ENCODE measurements around the gene RADIL.
"Not testable (repeated sequence)": the region's sequence is repeated elsewhere in the genome, so short reads cannot be mapped to it uniquely, and the experiment has no call there.

Gene RADIL

DNA sequence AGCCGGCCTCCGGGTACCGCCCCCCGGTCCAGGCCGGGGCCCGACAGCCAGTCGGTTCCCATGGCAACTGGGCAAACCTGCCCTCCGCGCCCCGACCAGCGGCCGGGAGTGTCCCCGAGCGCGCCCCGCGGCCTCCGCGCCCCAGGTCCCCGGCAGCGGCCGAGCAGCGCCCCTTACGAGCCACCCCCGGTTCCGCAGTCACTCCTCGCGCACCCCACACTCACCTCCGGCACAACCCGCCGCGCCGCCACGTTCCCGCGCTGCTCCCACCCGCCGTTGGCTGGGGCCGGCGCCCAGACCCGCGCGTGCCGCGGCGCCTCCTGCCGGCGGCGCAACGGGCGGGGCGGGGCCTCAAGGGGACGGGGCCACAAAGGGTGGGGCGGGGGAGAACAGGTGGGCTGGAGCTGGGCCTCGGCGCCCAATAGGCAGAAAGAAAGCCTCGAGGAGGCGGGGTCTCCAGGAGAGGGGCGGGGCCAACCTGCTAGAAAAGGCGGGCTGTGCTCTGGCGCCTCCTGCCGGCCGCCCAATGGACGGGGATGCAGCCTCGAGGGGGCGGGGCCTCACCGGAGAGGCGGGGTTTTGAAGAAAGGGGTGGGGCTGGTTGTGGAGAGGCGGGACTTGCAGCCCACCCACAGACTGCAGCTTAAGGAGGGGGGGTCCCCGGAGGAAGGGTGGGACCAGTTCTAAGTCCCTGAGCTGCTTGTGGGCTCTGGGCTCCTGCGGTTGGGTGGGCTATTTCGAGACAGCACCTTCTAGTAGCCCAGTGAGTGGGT is at the start of gene RADIL:
TSS of gene RADIL (minus strand) at position 345 of the 773 bp plus-strand sequence. CDS start 5,577 bp downstream, outside the sequence.
- DNase-seq (ENCODE audit: low spot score): peak; percentile 97

GRCh38 chr7:4931943-4932342 is 48.4 kb upstream of the RADIL start:
- no peak for DNase-seq (ENCODE audit: low spot score)

- DNase-seq (ENCODE audit: low spot score): no peak
Measured at GRCh38 chr7:4929005-4929404, 45.5 kb upstream of the RADIL start.

DNA sequence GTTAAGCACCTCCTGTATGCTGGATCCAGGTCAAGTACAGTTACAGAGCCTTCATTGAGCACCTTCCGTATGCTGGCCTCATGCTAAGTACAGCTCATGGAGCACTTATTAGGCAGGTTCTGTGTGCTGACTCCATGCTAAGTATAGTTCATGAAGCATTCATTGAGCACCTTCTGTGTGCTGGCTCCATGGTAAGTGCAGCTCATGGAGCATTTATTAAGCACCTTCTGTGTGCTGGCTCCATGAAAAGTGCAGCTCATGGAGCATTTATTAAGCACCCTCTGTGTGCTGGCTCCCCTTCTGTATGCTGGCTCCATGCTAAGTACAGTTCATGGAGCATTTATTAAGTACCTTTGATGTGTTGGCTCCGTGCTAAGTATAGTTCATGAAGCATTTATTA is 44.9 kb upstream of the RADIL start:
- DNase-seq (ENCODE audit: low spot score): no peak

DNA sequence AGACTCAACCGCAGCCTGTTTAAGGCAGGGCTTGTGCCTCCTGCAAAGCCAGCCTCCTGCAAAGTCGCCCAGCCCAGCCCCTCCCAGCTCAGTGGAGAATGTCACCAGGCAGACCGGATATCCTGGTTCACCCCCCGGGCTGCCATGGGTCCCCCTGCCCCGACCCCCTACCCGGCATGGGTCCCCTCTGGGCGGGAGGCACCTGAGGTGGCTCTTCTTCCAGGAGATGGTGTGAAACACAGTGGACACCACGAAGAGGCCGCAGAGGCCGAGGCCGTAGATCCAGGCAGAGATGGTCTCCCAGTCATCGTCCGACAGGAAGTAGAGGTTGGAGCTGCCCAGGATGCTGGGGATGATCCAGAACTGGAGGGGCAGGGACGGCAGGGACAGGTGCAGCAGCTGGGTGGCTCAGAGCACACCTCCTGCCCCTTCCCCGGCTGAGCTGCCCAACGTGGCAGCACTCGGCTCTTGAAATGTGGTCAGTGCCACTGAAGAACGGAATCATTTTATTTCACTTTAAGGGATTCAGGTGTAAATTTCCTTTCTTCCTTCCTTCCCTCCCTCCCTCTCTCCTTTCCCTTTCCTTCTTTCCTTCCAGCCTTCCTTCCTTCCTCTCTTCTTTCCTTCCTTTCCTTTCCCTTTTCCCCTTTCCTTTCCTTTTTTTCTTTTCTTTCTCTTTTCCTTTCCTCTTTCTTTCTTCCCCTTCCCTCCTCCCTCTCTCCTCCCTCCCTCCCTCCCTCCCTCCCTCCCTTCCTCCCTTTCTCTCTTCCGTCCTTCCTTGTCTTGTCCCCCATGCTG is 36.7 kb upstream of the RADIL start:
- DNase-seq (ENCODE audit: low spot score): no peak

GRCh38 chr7:4916113-4916512 is 32.6 kb upstream of the RADIL start:
- DNase-seq (ENCODE audit: low spot score): no peak

DNA sequence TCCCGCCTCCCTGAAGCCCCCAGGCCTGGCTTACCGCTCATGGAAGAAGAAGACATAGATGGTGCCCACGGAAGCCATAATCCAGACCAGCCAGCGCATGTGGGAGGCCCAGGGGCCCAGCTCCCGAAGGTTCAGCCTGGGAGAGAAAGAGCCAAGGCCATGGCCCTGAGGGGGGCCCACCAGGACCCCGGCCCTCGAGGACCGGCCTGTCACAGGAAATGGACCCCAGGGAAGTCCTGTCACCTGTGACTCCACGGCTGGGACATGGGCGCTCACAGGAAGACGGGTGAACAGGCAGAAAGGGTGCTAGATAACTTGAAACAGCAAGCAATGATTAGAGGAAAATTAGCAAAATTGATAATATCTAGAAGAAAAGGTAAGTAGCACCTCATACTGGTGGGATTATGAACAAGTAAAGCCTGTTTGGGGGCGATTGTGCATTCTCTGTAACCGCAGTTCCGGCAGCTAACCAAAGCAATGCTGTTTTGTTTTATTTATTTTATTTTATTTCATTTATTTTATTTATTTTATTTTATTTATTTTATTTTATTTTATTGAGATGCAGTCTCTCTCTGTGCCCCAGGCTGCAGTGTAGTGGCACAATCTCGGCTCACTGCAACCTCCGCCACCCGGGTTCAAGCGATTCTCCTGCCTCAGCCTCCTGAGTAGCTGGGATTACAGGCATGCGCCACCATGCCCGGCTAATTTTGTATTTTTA is 27.8 kb upstream of the RADIL start:
- DNase-seq (ENCODE audit: low spot score): no peak

- DNase-seq (ENCODE audit: low spot score): peak; percentile 2
Measured at GRCh38 chr7:4906682-4907081, 23.2 kb upstream of the RADIL start.

GRCh38 chr7:4905171-4905570 is 21.7 kb upstream of the RADIL start:
- no peak for DNase-seq (ENCODE audit: low spot score)

DNA sequence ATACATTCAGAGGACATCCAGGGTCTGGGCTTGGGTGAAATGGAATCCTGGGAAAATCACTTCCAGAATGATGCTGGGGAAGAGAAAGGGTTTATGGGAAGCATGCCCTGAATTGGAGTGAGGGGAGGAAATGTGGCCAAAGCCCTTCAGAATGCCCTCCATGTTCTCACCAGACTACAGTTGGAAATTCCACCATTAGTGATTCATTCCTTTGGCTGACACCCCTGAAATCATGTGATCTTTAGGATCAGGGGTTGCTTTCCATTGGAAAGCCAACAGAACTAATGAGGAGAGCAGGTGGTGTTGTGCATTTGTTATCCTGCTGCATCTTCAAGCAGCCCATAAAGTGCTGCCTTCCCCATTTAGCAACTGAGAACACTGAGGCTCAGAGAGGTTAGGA is 20.8 kb upstream of the RADIL start:
- DNase-seq (ENCODE audit: low spot score): peak; percentile 0

GRCh38 chr7:4895766-4896165 is 12.2 kb upstream of the RADIL start:
- DNase-seq (ENCODE audit: low spot score): no peak

DNA sequence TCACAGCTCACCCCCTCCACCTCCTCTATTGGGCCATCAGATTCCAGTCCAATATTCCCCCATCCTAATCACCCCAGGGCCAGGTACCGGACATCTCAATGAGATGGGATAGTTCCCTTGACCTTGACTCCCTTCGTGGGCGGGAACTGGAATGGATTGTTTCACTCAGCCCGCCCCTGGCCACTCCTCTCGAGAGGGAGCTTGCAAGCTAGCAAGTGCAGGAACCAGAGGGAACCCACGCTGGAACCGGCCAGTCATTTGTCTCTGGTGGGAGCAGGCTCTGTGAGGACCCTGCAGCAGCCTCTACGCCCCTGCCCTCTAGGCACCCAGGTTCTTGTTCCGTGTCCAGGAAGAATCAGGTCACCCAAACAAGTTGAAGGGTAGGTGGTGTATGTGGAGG is 11.0 kb upstream of the RADIL start:
- DNase-seq (ENCODE audit: low spot score): no peak

DNA sequence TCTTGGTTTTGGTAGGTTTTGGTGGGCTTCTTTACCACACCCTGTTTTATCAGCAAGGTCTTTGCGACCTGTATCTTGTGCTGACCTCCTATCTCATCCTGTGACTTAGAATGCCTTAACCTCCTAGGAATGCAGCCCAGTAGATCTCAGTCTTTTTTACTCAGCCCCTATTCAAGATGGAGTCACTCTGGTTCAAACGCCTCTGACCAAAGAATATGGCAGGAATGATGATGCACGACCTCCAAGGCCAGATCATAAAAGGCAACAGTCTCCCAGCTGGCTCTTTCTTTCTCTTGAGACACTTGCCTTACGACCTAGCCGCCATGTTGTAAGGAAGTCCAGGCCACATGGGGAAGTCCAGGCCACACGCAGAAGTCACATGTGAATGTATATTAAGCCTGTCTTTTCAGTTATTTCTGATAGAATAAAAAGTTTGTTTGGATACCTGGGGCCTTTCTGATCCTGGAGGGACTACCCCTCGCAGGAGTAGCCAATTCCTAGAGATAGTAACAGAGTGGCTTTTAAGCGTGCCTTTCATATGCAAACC is 10.5 kb upstream of the RADIL start:
- no peak for DNase-seq (ENCODE audit: low spot score)

DNA sequence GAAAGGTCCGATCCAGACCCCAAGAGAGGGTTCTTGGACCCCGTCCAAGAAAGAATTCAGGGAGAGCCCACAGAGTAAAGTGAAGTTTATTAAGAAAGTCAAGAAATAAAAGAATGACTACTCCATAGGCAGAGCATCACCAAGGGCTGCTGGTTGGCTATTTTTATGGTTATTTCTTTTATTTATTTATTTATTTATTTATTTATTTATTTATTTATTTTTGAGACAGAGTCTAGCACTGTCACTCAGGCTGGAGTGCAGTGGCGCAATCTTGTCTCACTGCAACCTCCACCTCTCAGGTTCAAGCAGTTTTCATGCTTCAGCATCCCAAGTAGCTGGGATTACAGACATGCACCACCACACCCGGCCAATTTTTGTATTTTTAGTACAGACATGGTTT is 9.7 kb upstream of the RADIL start:
- DNase-seq (ENCODE audit: low spot score): not testable (repeated sequence)

GRCh38 chr7:4891522-4891921 is 8.0 kb upstream of the RADIL start:
- DNase-seq (ENCODE audit: low spot score): not testable (repeated sequence)

- no peak for DNase-seq (ENCODE audit: low spot score)
Measured at GRCh38 chr7:4889682-4890081, 6.2 kb upstream of the RADIL start.

- DNase-seq (ENCODE audit: low spot score): no peak
Measured at GRCh38 chr7:4888161-4888560, 4.6 kb upstream of the RADIL start.

GRCh38 chr7:4886671-4887070 is 3.2 kb upstream of the RADIL start:
- no peak for DNase-seq (ENCODE audit: low spot score)

GRCh38 chr7:4885317-4885807 is 1.8 kb upstream of the RADIL start:
- no peak for DNase-seq (ENCODE audit: low spot score)

DNA sequence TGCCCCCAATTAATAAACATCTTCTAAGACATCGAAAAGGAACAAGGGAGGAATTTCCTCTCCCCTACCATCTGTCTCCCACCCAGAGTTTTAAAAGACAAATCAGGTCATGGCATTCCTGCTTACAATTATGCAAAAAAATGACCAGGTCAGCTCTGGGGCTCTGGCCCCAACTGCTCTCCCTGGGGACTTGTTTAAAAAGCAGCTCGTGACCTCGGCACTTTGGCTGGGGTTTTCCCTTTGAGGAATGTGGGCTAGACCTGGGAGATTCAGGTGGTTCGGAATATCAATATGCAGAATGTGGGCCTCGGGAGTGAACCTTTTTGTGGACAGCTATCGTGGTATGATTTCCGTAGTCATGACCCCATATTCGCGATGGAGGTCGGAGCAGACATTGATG is 648 bp upstream of the RADIL start:
- no peak for DNase-seq (ENCODE audit: low spot score)

GRCh38 chr7:4883033-4883371 is 514 bp downstream of the RADIL start:
- no peak for DNase-seq (ENCODE audit: low spot score)
